MCF 10A (cell line): ENCODE data around the gene LYL1. TPM values are rescaled to one million over a fixed set of nuclear protein-coding genes. Genes with fewer than 3 reads are reported as not detected.

ENCODE experiments used
- BruUV-seq: library from RNA; stranded (reverse); fragments of 400-500 nt; replicated peaks from 2 replicates; lab custom pipeline; 2021; lab: Mats Ljungman, UMichigan
- CTCF ChIA-PET: fragments of 300-600 bp; sonication (Branson Sonifier 250); formaldehyde crosslinking; extraction: SDS; loops from one replicate; lab custom pipeline; 2021; ENCODE audit warnings: antibody characterized with exemption, inconsistent platforms; lab: Yijun Ruan, JAX
- POLR2A ChIA-PET: fragments of 300-600, 350-650 bp; sonication (Branson Sonifier 250); formaldehyde crosslinking; extraction: SDS; loops from one replicate; lab custom pipeline; 2020; ENCODE audit warnings: antibody characterized with exemption, inconsistent platforms; lab: Yijun Ruan, JAX
- DNase-seq: peaks from one replicate; pipeline ENCODE4 v3.0.0-alpha.2; 2018; ENCODE audit not compliant: unreplicated experiment
- H3K27ac Mint-ChIP-seq: one replicate; pipeline ENCODE4 v1.8.0; 2022; ENCODE audit warnings: mild to moderate bottlenecking, low read depth, mixed read lengths; ENCODE audit not compliant: unreplicated experiment
- H3K27me3 Mint-ChIP-seq: one replicate; pipeline ENCODE4 v1.8.0; 2022; ENCODE audit warnings: mixed read lengths; ENCODE audit not compliant: insufficient read depth, unreplicated experiment
- H3K36me3 Mint-ChIP-seq: one replicate; pipeline ENCODE4 v1.8.0; 2022; ENCODE audit warnings: mild to moderate bottlenecking, moderate library complexity, mixed read lengths; ENCODE audit not compliant: insufficient read depth, unreplicated experiment
- H3K4me1 Mint-ChIP-seq: one replicate; pipeline ENCODE4 v1.8.0; 2022; ENCODE audit warnings: mixed read lengths; ENCODE audit not compliant: insufficient read depth, unreplicated experiment
- H3K4me3 Mint-ChIP-seq: one replicate; pipeline ENCODE4 v1.8.0; 2022; ENCODE audit warnings: mild to moderate bottlenecking, moderate library complexity, mixed read lengths; ENCODE audit not compliant: unreplicated experiment
- H3K9me3 Mint-ChIP-seq: one replicate; pipeline ENCODE4 v1.8.0; 2022; ENCODE audit warnings: mixed read lengths; ENCODE audit not compliant: unreplicated experiment
- intact Hi-C: fragments of 100-400 bp; cut with micrococcal nuclease; formaldehyde crosslinking; loops from 2 replicates; pipeline ENCODE4 v1.14.1; 2022
- total RNA-seq: library from RNA; stranded (reverse); gene quantifications from 2 replicates; pipeline ENCODE4 v1.2.3, GENCODE V29; 2022
- TF ChIP-seq, protein P1 (sequence below): fragments of 200-600 bp; IDR thresholded peaks from one replicate; pipeline ENCODE4 v1.8.0; 2022; ENCODE audit warnings: antibody characterized with exemption, mild to moderate bottlenecking; ENCODE audit not compliant: unreplicated experiment

LYL1 gene
- total RNA-seq, 1 experiment from 2014 or later, result not detected

DNA sequence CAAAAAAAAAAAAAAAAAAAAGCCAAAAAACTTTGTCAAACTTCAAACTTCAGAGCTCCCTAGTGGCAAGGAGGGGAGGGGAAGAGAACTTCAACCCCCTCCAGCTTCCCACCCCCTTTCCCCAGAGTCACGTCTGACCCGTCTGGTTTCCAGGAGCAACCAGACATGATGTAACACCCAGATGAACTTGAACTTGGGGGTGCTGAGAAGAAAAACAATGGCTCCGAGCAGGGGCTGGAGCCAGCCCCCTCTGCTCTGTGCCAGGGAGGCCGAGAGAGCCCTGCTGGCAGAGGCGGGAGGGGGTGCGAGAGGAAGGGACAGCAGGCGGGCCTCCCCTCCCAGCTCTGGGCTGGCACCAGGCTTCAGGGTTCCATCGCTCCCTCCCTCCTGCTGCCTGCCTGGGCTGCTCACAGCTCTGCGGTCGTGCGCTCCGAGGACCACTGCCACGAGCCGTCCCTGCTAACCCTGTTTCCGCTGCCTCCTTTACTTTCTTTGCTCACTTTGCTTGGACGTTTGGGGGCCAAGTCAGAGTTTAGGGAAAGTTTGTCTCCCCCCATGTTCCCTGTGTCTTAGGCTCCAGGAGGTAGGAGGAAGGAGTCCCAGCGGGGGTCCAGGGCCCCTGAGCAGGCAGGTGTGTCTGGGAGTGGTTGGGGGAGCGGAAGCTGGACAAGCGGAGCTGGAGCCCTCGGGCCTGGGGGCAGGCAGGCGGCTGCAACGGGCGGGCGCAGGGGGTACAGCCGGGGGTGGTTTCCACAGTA is 11.1 kb downstream of the LYL1 start:
- Mint-ChIP-seq H3K4me3 (no peak overlapping the region), H3K9me3 (no peaks in the 10 kb centered on the region), H3K4me1 (peaks cover 5% of the 10 kb centered on the region), H3K36me3 (peaks cover 11% of the 10 kb centered on the region), H3K27ac (no peak overlapping the region), H3K27me3 (no peaks in the 10 kb centered on the region)
- ChIA-PET CTCF (interaction anchor here (0.6 to 7.6 kb wide), 9 partner anchors 24 to 310 kb away, joined by 3 to 97 read pairs (median 6); partner anchors contain the start of gene RAD23A), POLR2A (interaction anchor here (0.7 to 1.1 kb wide), 2 partner anchors 26 to 61 kb away, joined by 3 read pairs; no protein-coding TSS in a partner anchor)
- intact Hi-C loops, result no loop called here
- TF ChIP-seq, protein P1, sequence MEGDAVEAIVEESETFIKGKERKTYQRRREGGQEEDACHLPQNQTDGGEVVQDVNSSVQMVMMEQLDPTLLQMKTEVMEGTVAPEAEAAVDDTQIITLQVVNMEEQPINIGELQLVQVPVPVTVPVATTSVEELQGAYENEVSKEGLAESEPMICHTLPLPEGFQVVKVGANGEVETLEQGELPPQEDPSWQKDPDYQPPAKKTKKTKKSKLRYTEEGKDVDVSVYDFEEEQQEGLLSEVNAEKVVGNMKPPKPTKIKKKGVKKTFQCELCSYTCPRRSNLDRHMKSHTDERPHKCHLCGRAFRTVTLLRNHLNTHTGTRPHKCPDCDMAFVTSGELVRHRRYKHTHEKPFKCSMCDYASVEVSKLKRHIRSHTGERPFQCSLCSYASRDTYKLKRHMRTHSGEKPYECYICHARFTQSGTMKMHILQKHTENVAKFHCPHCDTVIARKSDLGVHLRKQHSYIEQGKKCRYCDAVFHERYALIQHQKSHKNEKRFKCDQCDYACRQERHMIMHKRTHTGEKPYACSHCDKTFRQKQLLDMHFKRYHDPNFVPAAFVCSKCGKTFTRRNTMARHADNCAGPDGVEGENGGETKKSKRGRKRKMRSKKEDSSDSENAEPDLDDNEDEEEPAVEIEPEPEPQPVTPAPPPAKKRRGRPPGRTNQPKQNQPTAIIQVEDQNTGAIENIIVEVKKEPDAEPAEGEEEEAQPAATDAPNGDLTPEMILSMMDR, result no peak
- DNase-seq, result no peak
- BruUV-seq, result no TSS peak

DNA sequence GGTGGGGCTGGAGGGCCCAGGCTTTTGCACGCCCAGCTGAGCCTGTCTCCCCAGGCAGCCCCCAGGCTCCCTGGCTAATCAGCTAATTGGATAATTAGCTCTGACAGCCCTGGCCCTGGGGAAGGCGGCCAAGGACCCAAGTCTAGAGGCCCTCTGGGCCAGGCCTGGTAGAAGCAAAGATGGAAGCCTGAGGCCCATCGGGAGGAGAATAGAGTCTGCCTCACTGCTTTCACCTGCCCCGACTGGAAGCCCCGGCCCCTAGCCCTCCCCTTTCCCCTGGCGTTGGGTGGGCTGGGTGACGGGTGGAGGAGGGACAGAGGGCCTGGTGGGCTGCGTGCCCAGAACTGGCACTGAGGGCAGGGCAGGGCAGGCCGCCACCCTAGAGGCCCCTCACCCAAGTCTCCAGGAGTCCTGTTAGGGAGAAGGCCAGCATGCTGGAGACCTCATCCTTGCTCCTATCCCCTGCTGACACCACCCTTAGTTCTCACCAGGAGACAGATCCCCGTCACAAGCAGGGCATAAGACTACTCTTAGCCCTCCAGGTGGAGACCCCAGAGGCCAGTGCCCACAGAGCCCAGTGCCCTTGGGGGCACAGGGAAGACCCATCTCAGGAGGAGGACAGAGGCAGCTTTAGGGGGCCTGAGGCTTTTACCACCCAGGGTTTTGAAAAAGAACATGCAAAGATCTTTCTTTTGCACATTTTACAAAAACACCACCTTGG is 12.0 kb downstream of the LYL1 start:
- Mint-ChIP-seq H3K9me3 (no peaks in the 10 kb centered on the region), H3K27ac (no peak overlapping the region), H3K27me3 (no peaks in the 10 kb centered on the region), H3K4me3 (no peak overlapping the region), H3K36me3 (peaks cover 11% of the 10 kb centered on the region), H3K4me1 (no peaks in the 10 kb centered on the region)
- intact Hi-C loops, result no loop called here
- POLR2A ChIA-PET, result interaction anchor here (0.7 to 1.1 kb wide), 2 partner anchors 27 to 62 kb away, joined by 3 read pairs; no protein-coding TSS in a partner anchor
- no TSS peak for BruUV-seq
- TF ChIP-seq, protein P1, result no peak
- no peak for DNase-seq
- CTCF ChIA-PET, result interaction anchor here (1.2 to 7.6 kb wide), 3 partner anchors 29 to 112 kb away, joined by 6 to 97 read pairs (median 8); no protein-coding TSS in a partner anchor

GRCh38 chr19:13089857-13090507 is 12.7 kb downstream of the LYL1 start:
- H3K36me3 Mint-ChIP-seq, result peaks cover 11% of the 10 kb centered on the region
- no peaks in the 10 kb centered on the region for H3K4me1 Mint-ChIP-seq
- H3K27me3 Mint-ChIP-seq, result no peaks in the 10 kb centered on the region
- ChIA-PET POLR2A (no interaction called here), CTCF (interaction anchor here (0.6 to 7.6 kb wide), 2 partner anchors 34 to 111 kb away, joined by 3 to 97 read pairs; no protein-coding TSS in a partner anchor)
- TF ChIP-seq, protein P1, result no peak
- no peaks in the 10 kb centered on the region for H3K9me3 Mint-ChIP-seq
- DNase-seq, result no peak
- no peak overlapping the region for H3K4me3 Mint-ChIP-seq
- no peak overlapping the region for H3K27ac Mint-ChIP-seq
- BruUV-seq, result no TSS peak
- intact Hi-C loops, result no loop called here
